HEK293T (cell line): ENCODE data around the gene FCMR.

Experiments
- FOXM1 ChIP-seq: fragments of 450-650 bp; IDR thresholded peaks from 2 replicates; pipeline ENCODE4 v1.6.1; 2017; ENCODE audit warnings: mild to moderate bottlenecking, borderline replicate concordance
- ZNF384 ChIP-seq: fragments of 450-650 bp; IDR thresholded peaks from 2 replicates; pipeline ENCODE4 v1.6.1; 2016

- no peak for TF ChIP-seq FOXM1
- no peak for TF ChIP-seq ZNF384
These were observed 29.3 kb downstream of the FCMR start for GRCh38 chr1:206892351-206892984.
